KBM-7 (cell line): ENCODE data around the gene ANKRD29.
"Not testable (repeated sequence)": the region's sequence is repeated elsewhere in the genome, so short reads cannot be mapped to it uniquely, and the experiment has no call there.

Source experiments
- DNase-seq: peaks from one replicate; pipeline ENCODE4 v3.0.0-alpha.2; 2015
- in situ Hi-C: fragments of 300-500 bp; cut with MboI; formaldehyde crosslinking; loops from 2 replicates; pipeline ENCODE4 v1.14.3; 2020; ENCODE audit warnings: low sequenced_read_pairs, low pct_unique_long_range_greater_than_20kb, mixed read lengths

Gene ANKRD29

GRCh38 chr18:23573626-23574431 lies 88.9 kb downstream of the ANKRD29 start:
- in situ Hi-C loops: no loop called here
- no peak for DNase-seq

- no peak for DNase-seq
- in situ Hi-C loops: no loop called here
These were observed 89.7 kb downstream of the ANKRD29 start for GRCh38 chr18:23573020-23573419.

DNA sequence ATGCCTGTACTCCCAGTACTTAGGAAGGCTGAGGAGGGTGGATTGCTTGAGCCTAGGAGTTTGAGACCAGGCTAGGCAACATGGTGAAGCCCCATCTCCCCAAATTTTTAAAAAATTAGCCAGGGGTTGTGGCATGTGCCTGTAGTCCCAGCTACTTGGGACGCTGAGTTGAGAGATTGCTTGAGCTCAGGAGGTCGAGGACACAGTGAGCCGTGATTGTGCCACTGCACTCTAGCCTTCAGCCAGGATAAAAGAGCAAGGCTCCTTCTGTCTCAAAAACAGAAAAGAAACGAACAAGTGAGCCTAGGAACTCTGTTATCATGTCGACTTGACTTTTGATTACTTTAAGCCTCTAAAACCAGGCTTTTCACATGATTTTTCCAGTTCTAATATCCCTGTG lies 90.1 kb downstream of the ANKRD29 start:
- DNase-seq: no peak
- in situ Hi-C loops: no loop called here

DNA sequence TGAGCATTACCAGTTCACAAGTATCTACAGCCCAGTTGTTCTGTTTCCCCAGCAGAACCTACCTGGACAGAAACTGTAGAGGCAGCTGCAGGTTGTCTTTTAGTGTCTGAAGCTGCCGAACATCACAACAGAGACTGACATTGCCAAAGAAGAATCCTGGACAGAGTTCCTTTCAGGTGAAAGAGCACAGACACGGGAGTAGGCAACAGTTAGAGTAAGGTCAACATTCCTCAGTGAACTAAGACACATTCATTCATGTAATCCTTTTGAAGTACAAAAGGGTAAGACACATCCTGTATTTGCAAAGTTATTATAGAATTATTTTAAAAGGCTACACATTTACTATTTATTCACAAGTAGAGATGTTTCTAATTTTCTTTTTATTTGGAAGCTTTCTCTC lies 90.7 kb downstream of the ANKRD29 start:
- no peak for DNase-seq
- in situ Hi-C loops: no loop called here

- no peak for DNase-seq
- in situ Hi-C loops: no loop called here
These were observed 91.7 kb downstream of the ANKRD29 start for GRCh38 chr18:23570912-23571504.

- DNase-seq: no peak
- in situ Hi-C loops: no loop called here
These were observed 93.2 kb downstream of the ANKRD29 start for GRCh38 chr18:23569299-23570063.

- no peak for DNase-seq
- in situ Hi-C loops: no loop called here
These were observed 94.2 kb downstream of the ANKRD29 start for GRCh38 chr18:23568281-23569138.

GRCh38 chr18:23567671-23568070 lies 95.0 kb downstream of the ANKRD29 start:
- in situ Hi-C loops: no loop called here
- DNase-seq: no peak

- DNase-seq: no peak
- in situ Hi-C loops: no loop called here
These were observed 96.7 kb downstream of the ANKRD29 start for GRCh38 chr18:23565916-23566547.

DNA sequence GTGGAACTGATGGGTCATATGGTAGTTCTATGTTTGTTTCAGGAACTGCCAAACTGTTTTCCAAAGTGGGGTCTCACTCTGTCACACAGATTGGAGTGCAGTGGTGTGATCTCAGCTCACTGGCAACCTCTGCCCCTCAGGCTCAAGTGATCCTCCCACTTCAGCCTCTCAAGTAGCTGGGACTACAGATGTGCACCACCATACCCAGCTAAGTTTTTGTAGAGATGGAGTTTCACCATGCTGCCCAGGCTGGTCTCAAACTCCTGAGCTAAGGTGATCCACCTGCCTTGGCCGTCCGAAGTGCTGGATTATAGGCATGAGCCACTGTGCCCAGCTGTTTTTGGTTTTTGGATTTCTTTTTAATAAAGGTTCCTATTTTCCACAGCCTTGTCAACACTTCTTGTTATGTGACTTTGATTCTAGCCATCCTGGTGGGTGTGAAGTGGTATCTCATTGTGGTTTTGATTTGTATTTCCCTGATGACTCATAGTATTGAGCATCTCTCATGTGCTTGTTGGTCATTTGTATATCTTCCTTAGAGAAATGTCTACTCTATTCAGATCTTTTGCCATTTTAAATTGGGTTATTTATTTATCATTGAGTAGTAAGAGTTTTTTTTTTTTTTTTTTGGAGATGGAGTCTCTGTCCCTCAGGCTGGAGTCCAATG lies 99.2 kb downstream of the ANKRD29 start:
- in situ Hi-C loops: no loop called here
- DNase-seq: no peak

DNA sequence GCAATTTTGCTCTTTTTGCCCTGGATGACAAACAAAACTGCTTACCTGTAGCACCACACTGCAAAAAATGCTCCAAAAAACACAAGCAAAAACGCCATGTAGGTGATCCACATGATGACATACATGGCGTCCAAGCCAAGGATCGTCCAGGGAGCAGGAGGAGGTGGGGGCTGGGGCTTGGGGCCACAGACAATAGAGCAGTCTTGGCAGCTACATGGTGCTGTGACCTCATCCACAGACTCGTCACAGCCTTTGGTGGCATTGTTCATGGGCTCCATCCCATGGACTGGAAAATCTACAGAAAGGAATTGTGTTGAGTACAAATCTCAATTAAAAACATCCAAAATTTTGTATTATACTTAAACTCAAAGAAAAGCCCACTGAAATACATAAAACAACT lies 102.5 kb downstream of the ANKRD29 start:
- in situ Hi-C loops: no loop called here
- no peak for DNase-seq

- DNase-seq, in situ Hi-C loops: not testable (repeated sequence)
These were observed 105.2 kb downstream of the ANKRD29 start for GRCh38 chr18:23557511-23557910.

DNA sequence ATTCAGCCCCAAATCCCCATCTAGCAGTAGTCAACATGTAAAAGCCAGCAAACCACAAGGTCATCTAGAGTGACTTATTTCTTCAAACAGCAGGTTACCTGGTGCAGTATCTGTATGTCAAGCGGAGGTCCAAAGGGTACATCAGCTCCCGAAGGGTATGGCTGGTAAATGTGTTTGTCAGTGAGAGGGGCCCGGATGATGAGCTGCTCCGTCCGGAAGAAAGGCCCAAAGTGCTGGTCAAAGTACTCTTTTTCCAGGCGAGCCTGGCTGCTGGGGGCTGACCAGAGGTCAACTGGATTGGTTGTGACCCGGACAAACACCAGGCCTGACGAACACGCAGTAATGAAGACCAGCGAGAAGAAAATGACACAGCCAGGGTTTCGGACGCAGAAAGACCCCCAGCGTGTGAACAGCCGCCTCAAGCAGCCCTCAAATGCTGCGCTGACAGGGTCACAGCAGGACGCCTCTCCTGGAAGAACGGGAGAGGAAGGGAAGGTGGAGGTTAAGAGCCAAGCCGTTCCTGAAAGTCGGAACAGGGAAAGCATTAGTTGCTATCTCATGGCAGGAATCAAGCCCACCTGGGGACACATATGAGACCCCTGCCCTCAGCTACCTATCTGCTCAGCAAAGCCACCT lies 106.4 kb downstream of the ANKRD29 start:
- DNase-seq: no peak
- in situ Hi-C loops: no loop called here

GRCh38 chr18:23553887-23554286 lies 108.8 kb downstream of the ANKRD29 start:
- no peak for DNase-seq
- in situ Hi-C loops: no loop called here

DNA sequence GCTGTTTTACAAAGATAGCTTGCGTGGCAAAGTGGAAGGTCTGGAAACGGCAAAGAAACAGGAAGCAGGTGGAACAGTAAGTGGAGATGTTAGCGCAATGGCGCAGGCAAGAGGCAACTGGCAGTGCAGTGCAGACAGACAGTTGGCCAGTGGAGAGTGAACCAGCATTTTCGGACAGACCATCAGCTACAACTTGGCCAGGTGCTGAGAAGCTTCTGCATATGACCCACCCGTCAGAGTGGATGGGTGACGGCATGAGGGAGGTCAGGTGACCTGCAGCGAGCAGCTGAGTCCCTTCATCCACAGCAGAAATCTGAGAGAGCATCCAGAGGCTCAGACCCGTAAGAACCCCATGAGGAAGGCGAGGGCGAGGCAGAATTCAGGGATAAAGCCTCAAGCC lies 110.2 kb downstream of the ANKRD29 start:
- DNase-seq: no peak
- in situ Hi-C loops: no loop called here

DNA sequence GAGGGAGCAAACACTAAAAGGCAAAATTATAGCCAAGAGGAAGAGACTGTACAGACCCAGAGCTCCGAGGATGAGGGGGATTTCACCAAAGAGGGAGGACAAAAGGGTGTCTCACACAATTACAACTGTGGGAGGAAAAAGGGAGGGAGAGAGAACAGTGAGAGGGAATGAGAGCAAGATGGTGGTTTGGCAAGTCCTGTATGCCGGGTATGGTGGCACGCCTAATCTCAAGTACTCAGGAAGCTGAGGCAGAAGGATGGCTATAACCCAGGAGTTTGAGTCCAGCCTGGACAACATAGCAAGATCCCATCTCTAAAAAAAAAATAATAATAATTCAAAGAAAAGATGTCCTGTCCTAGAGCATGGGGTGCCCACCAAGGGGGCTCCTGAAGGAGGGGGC lies 110.7 kb downstream of the ANKRD29 start:
- in situ Hi-C loops: no loop called here

DNA sequence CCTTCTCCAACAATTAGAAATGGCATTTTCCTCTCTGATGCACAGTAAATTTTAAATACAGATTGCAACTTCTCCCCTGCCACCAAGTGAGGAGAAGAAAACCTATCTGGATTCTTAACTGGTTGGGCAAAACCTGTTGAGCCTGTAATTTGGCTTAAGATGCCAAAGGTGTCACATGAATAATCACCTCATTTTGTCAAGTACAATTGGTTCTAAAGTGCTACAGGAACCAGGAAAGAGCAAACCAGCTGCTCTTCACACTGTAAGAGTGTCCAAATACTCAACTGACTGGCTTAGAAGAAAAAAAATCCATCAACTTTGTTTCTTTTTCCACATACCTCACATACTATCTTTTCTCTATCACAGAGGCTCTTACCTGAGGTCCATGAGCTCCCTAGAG lies 111.8 kb downstream of the ANKRD29 start:
- in situ Hi-C loops: no loop called here
- DNase-seq: no peak

More for the DNA sequence above, 110.7 kb downstream of the ANKRD29 start:
- DNase-seq: no peak
